WERI-Rb-1 (cell line): Measurements from ENCODE around the gene PRICKLE1.

Experiments used
- DNase-seq: peaks from one replicate; pipeline ENCODE4 v3.0.0-alpha.2; 2020
- H3K27ac ChIP-seq: fragments of 250-450 bp; sonication (Bioruptor Pico); 2 replicates; pipeline ENCODE4 v1.5.1; 2020; ENCODE audit warnings: mild to moderate bottlenecking, moderate library complexity
- H3K27me3 ChIP-seq: fragments of 250-450 bp; sonication (Bioruptor Pico); 2 replicates; pipeline ENCODE4 v1.5.1; 2021; ENCODE audit warnings: mild to moderate bottlenecking, low read depth, moderate library complexity; ENCODE audit not compliant: insufficient read depth, severe bottlenecking
- H3K36me3 ChIP-seq: fragments of 250-450 bp; sonication (Bioruptor Pico); 2 replicates; pipeline ENCODE4 v1.5.1; 2020; ENCODE audit warnings: mild to moderate bottlenecking, moderate library complexity
- H3K4me3 ChIP-seq: 2 replicates; pipeline ENCODE4 v1.5.1; 2011; ENCODE audit warnings: low read depth, mild to moderate bottlenecking, control low read depth, low read length
- H3K9me3 ChIP-seq: fragments of 250-450 bp; sonication (Bioruptor Pico); 2 replicates; pipeline ENCODE4 v1.5.1; 2021; ENCODE audit warnings: mild to moderate bottlenecking, moderate library complexity; ENCODE audit not compliant: severe bottlenecking
- CTCF ChIP-seq: IDR thresholded peaks from 2 replicates; pipeline ENCODE4 v1.5.1; 2011; ENCODE audit warnings: low read depth, mild to moderate bottlenecking, control low read depth, inconsistent platforms, low read length

Gene PRICKLE1

GRCh38 chr12:42498549-42499247 lies 90.8 kb downstream of the PRICKLE1 start:
- Histone ChIP-seq H3K36me3 (no peaks in the 10 kb centered on the region), H3K4me3 (no peak overlapping the region), H3K27ac (no peak overlapping the region), H3K27me3 (no peaks in the 10 kb centered on the region), H3K9me3 (no peaks in the 10 kb centered on the region)
- no peak for DNase-seq
- no peak for TF ChIP-seq CTCF

GRCh38 chr12:42496886-42497285 lies 92.7 kb downstream of the PRICKLE1 start:
- DNase-seq = no peak
- H3K27me3 ChIP-seq = no peaks in the 10 kb centered on the region
- TF ChIP-seq CTCF = no peak
- no peaks in the 10 kb centered on the region for H3K9me3 ChIP-seq
- no peak overlapping the region for H3K4me3 ChIP-seq
- no peaks in the 10 kb centered on the region for H3K36me3 ChIP-seq
- no peak overlapping the region for H3K27ac ChIP-seq

- H3K36me3 ChIP-seq = no peaks in the 10 kb centered on the region
- no peak for DNase-seq
Measured at GRCh38 chr12:42495244-42495643, 94.3 kb downstream of the PRICKLE1 start.

GRCh38 chr12:42492267-42492666 lies 97.3 kb downstream of the PRICKLE1 start:
- Histone ChIP-seq H3K9me3 (no peaks in the 10 kb centered on the region), H3K36me3 (no peaks in the 10 kb centered on the region), H3K27me3 (no peaks in the 10 kb centered on the region), H3K4me3 (no peak overlapping the region), H3K27ac (no peak overlapping the region)
- no peak for DNase-seq
- no peak for TF ChIP-seq CTCF

More at GRCh38 chr12:42495244-42495643, 94.3 kb downstream of the PRICKLE1 start:
- no peak overlapping the region for H3K4me3 ChIP-seq
- no peaks in the 10 kb centered on the region for H3K9me3 ChIP-seq
- H3K27ac ChIP-seq = no peak overlapping the region
- no peak for TF ChIP-seq CTCF
- no peaks in the 10 kb centered on the region for H3K27me3 ChIP-seq

GRCh38 chr12:42490261-42490842 lies 99.2 kb downstream of the PRICKLE1 start:
- no peak for TF ChIP-seq CTCF

GRCh38 chr12:42486407-42486806 lies 103.1 kb downstream of the PRICKLE1 start:
- Histone ChIP-seq H3K4me3 (no peak overlapping the region), H3K27ac (no peak overlapping the region), H3K27me3 (peaks cover 9% of the 10 kb centered on the region), H3K9me3 (no peaks in the 10 kb centered on the region), H3K36me3 (no peaks in the 10 kb centered on the region)
- TF ChIP-seq CTCF = no peak
- no peak for DNase-seq

More at GRCh38 chr12:42490261-42490842, 99.2 kb downstream of the PRICKLE1 start:
- Histone ChIP-seq H3K9me3 (no peaks in the 10 kb centered on the region), H3K36me3 (no peaks in the 10 kb centered on the region), H3K27me3 (no peaks in the 10 kb centered on the region), H3K4me3 (no peak overlapping the region), H3K27ac (no peak overlapping the region)
- no peak for DNase-seq
